GM21825 (cell line): ENCODE measurements around the gene SAP30BP.
A peak's percentile ranks its signal among the peaks of the same experiment; 100 is the strongest.

Experiments used
- ATAC-seq: cut with Tn5 transposase; IDR thresholded peaks from one replicate; pipeline ENCODE4 v1.9.1; 2021; ENCODE audit warnings: mild to moderate bottlenecking, moderate library complexity; ENCODE audit not compliant: unreplicated experiment

The SAP30BP gene

DNA sequence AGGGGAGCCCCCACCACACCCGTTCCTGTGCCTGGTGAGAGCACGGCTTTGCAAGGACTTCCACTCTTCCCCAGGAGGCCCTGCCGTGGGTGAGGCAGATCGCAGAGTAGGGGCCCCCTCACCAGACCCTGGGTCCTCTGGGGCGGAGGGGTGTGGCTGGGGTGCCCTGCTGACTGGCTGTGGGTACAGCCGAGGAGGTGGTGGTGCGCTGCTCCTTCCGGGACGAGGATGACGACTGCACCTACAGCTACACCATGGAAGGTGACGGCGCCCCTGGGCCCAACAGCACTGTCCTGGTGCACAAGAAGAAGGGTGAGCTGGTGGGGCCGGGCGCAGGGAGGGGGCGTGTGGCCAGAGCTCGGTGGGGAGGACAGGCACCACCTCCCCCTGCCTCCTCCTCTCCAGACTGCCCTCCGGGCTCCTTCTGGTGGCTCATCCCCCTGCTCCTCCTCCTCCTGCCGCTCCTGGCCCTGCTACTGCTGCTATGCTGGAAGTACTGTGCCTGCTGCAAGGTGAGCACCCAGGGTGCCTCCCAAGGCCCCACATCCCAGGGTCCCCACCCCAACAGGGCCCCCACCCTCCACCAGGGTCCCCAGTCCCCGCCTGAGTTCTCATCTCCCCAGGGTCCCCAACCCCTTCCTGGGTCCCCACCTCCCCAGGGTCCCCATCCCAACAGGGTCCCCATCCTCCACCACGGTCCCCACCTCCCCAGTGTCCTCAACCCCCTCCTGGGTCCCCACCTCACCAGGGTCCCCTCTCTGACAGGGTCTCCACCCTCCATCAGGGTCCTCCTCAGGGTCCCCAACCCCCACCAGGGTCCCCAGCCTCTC lies 70.2 kb downstream of the SAP30BP start:
- ATAC-seq, result no peak

DNA sequence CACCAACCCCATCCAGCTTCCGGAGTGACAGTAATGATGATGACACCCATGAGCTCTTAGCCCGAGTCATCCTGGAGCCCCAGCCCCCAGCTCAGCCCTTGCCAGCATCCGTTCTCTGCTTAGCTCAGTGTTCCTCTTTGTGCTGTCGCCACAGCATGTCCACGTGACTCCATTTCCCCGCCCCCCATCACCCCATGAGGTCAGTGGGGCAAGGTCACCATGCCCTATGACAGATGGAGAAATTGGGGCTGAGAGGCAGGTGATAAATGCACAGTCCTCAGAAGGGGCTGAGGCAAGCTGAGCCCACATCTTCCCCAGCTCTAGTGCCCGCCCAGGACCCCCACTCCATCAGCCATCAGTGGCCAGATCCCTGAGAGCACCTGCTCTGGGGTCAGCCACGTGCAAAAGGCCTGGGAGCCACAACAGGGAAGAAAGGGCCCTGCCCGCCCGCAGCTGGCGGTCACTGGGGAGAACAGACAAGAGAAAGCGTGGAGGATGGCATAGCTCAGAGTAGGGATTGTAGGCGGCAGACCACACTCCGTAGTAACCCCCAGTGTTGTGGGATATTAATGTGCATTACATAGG lies 71.2 kb downstream of the SAP30BP start:
- ATAC-seq, result no peak

DNA sequence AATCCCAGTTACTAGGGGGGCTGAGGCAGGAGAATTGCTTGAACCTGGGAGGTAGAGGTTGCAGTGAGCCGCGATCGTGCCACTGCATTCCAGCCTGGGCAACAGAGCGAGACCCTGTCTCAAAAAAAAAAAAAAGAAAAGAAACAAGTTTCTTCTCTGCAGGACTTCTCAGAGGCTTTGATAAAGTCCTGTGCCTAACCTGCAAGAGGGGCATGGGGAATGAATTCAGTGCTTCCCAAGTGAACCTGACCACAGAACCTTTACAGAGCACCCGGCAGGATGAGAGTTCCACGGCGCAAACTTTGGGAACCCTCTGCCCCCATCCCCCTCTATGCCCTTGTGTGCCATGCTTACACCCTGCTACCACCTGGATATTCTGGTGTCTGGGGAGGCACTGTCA lies 72.0 kb downstream of the SAP30BP start:
- ATAC-seq, result no peak

DNA sequence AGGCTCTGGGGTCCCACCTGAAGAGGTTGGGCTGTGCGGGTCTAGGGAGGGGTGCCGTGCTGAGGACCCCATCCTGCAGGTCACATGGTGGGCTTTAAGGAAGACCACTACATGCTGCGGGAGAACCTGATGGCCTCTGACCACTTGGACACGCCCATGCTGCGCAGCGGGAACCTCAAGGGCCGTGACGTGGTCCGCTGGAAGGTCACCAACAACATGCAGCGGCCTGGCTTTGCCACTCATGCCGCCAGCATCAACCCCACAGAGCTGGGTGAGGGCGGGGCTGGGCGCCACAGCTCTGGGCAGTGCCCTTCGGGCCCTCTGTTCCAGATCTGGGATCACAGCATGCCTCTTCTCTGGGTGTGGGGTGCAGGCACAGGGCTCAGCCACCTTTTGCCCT lies 72.7 kb downstream of the SAP30BP start:
- ATAC-seq, result no peak

DNA sequence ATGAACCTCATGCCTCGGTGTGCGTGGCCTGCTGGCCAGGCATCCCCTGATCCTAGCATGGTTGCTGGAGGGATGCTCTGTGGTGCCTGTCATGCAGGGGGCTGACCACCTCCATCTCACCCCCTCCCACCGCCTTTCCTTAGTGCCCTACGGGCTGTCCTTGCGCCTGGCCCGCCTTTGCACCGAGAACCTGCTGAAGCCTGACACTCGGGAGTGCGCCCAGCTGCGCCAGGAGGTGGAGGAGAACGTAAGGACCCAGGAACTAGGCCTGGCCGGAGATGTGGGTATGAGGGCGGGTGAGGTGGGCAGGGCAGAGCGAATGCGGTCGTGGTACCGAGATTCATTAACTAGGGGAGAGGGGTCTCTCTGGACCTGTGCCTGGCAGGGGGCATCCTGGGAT lies 73.1 kb downstream of the SAP30BP start:
- no peak for ATAC-seq

DNA sequence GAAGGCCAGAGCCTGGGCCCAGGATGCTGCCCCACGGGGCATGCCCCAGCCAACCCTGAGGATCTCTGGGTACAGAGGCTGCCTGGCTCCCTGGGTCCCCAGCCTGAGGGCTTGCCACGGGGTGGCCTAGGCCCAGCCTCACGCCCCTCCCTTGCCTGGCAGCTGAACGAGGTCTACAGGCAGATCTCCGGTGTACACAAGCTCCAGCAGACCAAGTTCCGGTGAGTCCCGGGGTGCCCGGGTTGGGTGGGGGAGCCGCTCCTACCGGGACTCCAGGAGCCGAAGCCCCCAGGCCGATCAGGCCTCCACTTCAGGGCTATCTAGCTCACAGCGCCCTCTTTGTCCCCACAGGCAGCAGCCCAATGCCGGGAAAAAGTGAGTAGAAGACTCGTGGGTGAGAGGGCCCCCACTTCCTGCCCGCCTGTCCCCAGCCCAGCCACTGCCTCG lies 73.5 kb downstream of the SAP30BP start:
- no peak for ATAC-seq

DNA sequence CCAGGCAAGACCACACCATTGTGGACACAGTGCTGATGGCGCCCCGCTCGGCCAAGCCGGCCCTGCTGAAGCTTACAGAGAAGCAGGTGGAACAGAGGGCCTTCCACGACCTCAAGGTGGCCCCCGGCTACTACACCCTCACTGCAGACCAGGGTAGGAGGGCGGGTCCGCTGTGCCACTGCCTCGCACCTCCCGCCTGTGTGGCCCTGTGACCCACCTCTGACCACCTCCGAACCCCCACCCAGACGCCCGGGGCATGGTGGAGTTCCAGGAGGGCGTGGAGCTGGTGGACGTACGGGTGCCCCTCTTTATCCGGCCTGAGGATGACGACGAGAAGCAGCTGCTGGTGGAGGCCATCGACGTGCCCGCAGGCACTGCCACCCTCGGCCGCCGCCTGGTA lies 75.2 kb downstream of the SAP30BP start:
- ATAC-seq, result no peak

DNA sequence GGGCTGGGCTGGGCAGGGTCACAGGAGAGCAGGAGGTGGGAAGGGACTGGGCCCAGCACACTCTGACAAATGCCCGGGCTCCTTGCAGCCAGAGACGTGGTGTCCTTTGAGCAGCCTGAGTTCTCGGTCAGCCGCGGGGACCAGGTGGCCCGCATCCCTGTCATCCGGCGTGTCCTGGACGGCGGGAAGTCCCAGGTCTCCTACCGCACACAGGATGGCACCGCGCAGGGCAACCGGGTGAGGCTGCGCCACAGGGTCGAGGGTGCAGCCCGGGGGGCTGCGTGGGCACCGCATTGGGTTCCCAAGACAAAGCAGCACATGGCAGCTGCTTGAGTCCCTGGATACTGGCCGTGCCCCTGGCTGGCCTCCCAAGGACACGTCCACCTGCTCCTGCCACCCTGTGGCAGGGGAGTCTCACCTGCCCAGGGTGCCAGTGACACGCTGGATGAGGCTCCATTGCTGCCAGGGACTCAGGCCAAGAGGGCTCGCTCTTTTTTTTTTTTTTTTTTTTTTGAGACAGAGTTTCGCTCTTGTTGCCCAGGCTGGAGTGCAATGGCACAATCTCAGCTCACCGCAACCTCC lies 76.6 kb downstream of the SAP30BP start:
- ATAC-seq, result no peak

DNA sequence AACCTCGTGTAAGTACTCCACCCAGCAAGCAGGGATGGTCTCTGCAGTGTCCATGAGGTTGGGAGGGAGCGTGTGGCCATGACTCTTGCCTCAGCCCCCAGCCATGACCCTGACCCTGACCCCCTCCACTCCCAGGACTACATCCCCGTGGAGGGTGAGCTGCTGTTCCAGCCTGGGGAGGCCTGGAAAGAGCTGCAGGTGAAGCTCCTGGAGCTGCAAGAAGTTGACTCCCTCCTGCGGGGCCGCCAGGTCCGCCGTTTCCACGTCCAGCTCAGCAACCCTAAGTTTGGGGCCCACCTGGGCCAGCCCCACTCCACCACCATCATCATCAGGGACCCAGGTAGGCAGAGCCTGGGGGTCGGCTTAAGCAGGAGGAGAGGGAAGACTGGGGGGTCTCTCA lies 81.6 kb downstream of the SAP30BP start:
- ATAC-seq, result no peak

DNA sequence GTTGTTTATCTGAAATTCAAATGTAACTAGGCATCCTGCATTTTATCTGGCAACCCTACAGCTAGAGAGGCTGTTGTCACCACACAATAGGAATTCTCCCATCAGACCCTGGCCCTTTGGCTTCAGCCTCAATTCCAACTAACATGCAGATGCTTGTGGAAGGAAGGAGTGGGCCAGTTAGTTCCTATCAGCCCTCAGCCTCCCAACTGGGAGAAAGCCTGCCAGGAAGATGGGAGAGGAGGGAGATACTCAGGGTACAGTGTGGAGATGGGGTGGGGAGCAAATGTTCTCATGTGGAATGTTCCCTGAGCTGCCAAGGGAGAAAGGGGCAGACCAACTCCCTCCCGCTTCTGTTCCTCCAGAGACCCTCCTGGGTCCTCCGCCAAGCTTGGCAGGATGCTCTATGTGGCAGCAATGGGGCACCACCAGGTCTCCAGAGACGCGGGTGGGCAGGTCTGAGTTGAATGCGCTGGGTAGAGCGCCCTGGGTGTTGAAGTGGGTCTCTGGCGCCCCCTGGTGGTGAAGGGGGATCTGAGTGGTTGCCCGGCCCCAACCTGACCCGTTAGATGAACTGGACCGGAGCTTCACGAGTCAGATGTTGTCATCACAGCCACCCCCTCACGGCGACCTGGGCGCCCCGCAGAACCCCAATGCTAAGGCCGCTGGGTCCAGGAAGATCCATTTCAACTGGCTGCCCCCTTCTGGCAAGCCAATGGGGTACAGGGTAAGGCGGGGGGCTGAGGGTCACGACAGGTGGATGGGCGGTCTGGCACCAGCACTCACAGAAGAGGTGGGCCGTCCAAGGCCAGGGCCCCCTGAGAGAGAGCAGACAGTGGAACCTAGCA lies 82.6 kb downstream of the SAP30BP start:
- no peak for ATAC-seq

DNA sequence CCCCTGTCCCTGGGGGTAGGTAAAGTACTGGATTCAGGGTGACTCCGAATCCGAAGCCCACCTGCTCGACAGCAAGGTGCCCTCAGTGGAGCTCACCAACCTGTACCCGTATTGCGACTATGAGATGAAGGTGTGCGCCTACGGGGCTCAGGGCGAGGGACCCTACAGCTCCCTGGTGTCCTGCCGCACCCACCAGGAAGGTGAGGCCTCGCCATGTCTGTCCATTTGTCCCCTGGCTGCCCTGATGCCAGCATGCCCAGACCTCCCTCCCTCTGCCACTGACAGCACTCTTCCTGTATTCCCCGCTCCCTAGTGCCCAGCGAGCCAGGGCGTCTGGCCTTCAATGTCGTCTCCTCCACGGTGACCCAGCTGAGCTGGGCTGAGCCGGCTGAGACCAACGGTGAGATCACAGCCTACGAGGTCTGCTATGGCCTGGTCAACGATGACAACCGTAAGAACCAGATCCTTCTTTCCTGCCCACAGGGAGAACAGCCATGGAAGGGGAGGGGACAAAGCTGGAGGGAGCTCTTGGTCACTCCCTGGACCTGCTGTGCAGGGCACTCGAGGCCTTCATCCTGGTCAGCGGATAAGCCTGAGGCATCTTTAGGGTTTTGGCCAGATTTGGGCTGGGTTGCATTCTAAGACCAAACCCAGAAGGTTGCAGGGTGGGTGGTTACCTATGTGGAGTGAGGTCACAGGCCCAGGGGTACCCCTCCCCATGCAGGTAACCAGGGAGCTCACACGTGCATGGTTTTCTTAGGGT lies 83.7 kb downstream of the SAP30BP start:
- no peak for ATAC-seq

DNA sequence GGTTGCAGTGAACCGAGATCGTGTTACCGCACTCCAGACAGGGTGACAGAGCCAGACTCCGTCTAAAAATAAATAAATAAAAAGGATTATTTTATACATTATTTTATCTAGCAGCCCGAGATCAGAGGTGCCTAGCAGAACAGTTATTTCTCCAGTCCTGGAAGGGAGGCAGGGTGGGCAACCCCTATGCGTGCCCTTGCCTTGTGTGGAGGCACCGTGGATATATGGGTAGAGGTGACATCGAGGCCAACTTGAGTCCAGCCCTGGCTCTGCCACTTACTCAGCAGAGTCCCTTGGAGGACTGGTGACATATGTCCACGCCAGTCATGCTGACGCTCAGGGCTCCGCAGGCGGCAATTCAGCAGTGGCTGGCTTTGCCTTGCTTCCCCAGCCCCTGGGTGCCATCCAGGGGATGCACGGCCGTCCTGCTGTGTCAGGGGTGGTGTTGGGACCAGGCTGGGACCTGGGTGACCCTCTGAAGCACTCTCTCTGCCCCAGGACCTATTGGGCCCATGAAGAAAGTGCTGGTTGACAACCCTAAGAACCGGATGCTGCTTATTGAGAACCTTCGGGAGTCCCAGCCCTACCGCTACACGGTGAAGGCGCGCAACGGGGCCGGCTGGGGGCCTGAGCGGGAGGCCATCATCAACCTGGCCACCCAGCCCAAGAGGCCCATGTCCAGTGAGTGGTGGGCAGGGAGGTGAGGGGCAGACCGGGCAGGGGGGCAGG lies 84.7 kb downstream of the SAP30BP start:
- ATAC-seq, result no peak

DNA sequence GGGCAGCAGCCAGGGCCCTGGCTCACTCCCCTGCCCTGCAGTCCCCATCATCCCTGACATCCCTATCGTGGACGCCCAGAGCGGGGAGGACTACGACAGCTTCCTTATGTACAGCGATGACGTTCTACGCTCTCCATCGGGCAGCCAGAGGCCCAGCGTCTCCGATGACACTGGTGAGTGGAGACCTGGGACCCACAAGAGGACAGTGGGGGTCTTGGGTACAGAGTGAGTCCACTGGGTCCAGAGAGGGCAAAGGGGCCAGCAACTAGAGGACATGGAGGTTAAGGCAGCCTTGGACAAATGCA lies 85.2 kb downstream of the SAP30BP start:
- no peak for ATAC-seq

DNA sequence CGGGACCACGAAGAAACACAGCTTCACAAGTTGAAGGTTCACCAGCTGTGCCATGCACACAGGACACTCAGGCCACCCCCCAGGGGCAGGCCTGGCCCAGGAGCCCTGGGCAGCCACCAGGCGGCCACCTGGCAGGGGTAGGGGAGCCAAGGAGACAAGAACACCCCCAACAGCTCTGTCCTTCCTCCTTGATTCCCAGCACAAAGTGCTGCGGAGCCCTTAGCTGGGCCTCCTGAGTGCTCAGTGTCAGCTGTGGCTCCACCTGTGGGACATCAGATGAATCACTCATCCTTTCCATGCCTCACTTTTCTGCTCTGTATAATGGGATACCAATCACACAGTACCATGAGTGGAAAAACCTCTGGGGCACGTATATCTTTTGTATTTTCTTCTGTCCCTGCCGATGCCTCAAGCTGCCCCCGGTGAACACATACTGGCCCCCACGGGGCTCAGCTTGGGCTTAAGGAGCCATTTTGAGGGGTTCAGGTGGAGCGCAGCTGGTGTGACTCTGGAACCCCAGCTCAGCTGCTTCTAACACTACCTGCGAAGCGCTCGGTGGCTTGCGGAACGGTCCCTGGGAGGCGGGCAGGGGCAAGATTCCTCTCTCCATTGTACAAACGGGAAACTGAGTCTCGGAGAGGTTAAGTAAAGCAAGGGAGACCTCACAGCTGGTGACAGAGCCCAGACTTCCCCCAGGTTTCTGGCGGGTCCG lies 85.8 kb downstream of the SAP30BP start:
- ATAC-seq, result no peak

DNA sequence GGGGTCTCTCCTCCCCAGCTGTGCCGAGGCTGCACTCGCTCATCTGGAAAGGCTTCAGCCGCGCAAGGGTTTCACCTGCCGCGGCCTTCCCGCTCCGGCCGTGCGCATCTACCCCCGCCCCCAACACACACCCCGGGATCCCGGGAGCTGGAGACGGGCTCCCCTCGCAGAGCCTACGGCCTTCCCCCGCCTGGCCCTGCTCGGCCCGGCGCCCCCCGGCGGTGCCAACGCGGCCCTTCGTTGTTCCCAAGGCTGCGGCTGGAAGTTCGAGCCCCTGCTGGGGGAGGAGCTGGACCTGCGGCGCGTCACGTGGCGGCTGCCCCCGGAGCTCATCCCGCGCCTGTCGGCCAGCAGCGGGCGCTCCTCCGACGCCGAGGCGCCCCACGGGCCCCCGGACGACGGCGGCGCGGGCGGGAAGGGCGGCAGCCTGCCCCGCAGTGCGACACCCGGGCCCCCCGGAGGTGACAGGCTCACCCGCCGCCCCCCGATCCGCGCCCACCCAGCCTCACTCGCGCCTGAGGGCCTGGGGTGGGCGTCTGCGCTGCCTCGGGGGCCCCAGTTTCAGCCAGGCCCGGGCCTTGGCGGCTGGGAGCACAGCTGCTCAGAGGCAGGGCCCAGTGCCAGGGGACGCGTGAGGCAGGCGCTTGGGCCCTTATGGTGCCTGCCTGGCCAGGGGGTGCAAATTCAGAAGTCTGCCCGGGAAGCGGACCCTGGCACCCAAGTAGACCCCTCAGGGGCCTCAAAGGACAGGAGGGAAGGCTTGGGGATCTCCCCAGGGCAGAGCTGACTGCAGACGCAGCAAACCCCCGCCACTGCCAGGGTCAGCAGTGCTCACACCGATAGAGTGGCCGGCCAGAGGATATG lies 86.6 kb downstream of the SAP30BP start:
- peak; percentile 55 for ATAC-seq

DNA sequence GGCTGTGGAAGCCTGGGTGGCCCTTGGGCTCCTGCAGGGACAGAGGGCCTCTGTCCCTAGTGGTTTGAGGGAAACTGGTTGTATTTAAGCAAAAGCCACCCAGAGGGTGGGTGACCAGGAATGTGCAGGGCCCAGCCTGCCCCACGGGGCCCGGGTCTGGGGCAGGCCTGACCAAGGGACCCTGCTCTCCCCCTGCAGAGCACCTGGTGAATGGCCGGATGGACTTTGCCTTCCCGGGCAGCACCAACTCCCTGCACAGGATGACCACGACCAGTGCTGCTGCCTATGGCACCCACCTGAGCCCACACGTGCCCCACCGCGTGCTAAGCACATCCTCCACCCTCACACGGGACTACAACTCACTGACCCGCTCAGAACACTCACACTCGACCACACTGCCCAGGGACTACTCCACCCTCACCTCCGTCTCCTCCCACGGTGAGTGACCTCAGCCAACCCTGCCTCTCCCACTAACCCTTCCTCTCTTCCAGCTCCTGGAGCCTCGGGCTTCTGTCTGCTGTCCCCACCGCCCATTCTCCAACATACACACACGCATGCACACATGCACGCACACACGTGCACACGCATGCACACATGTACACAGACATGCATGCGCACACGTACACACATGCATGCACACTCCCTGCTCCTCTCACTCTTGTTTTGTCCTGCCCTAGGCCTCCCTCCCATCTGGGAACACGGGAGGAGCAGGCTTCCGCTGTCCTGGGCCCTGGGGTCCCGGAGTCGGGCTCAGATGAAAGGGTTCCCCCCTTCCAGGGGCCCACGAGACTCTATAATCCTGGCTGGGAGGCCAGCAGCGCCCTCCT lies 87.5 kb downstream of the SAP30BP start:
- ATAC-seq, result no peak

DNA sequence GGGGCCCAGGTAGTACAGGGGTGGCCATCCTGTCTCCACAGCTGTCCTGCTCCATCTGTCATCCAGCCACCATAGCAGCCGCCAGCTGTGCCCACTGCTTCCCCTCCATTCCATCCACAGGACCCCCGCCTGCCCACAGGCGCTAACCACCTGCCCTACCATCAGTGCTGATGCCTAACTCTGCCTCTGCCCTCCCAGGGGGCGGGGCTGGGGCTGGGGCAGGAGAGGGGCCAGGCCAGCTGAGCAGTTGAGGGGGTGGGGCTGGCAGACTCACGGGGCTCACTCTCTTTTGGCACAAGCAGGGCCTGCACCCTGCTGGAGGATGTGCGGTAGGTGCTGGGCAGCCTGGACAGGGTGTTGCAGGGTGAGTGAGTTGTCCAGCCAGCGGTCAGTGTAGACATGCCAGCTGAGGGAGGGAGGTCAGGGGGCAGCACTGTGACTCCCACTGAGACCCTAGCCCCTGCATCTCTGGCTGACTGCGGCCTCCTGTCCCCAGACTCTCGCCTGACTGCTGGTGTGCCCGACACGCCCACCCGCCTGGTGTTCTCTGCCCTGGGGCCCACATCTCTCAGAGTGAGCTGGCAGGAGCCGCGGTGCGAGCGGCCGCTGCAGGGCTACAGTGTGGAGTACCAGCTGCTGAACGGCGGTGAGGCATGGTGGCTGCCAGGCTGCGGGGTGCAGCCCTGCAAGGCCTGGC lies 88.2 kb downstream of the SAP30BP start:
- ATAC-seq, result no peak
